ENCODE data around the gene OSBPL3.

The OSBPL3 gene

GRCh38 chr7:24980534-24981170, 674 bp upstream of the OSBPL3 start:
- no peak for DNase-seq (ENCODE audit: low read depth, low spot score)

- no peak for DNase-seq (ENCODE audit: low read depth, low spot score)
Measured at GRCh38 chr7:24979470-24979862, 512 bp downstream of the OSBPL3 start.

GRCh38 chr7:24978843-24979469, 1.0 kb downstream of the OSBPL3 start:
- no peak for DNase-seq (ENCODE audit: low read depth, low spot score)

GRCh38 chr7:24975644-24976260, 4.2 kb downstream of the OSBPL3 start:
- no peak for DNase-seq (ENCODE audit: low read depth, low spot score)

- DNase-seq (ENCODE audit: low read depth, low spot score) = no peak
Measured at GRCh38 chr7:24975172-24975571, 4.8 kb downstream of the OSBPL3 start.

GRCh38 chr7:24974026-24974832, 5.7 kb downstream of the OSBPL3 start:
- no peak for DNase-seq (ENCODE audit: low read depth, low spot score)

GRCh38 chr7:24972991-24973390, 7.0 kb downstream of the OSBPL3 start:
- DNase-seq (ENCODE audit: low read depth, low spot score) = no peak

GRCh38 chr7:24972166-24972477, 7.9 kb downstream of the OSBPL3 start:
- DNase-seq (ENCODE audit: low read depth, low spot score) = no peak

GRCh38 chr7:24971333-24972165, 8.4 kb downstream of the OSBPL3 start:
- DNase-seq (ENCODE audit: low read depth, low spot score) = peak; percentile 58

GRCh38 chr7:24970676-24971075, 9.3 kb downstream of the OSBPL3 start:
- DNase-seq (ENCODE audit: low read depth, low spot score) = no peak

GRCh38 chr7:24968165-24968564, 11.8 kb downstream of the OSBPL3 start:
- DNase-seq (ENCODE audit: low read depth, low spot score) = no peak

GRCh38 chr7:24967696-24968095, 12.3 kb downstream of the OSBPL3 start:
- DNase-seq (ENCODE audit: low read depth, low spot score) = no peak

GRCh38 chr7:24966802-24967201, 13.2 kb downstream of the OSBPL3 start:
- no peak for DNase-seq (ENCODE audit: low read depth, low spot score)

- DNase-seq (ENCODE audit: low read depth, low spot score) = no peak
Measured at GRCh38 chr7:24965831-24966708, 13.9 kb downstream of the OSBPL3 start.

GRCh38 chr7:24964191-24964590, 15.8 kb downstream of the OSBPL3 start:
- no peak for DNase-seq (ENCODE audit: low read depth, low spot score)

- DNase-seq (ENCODE audit: low read depth, low spot score) = no peak
Measured at GRCh38 chr7:24963218-24963617, 16.8 kb downstream of the OSBPL3 start.

GRCh38 chr7:24962418-24962962, 17.5 kb downstream of the OSBPL3 start:
- DNase-seq (ENCODE audit: low read depth, low spot score) = no peak

GRCh38 chr7:24959735-24960485, 20.1 kb downstream of the OSBPL3 start:
- DNase-seq (ENCODE audit: low read depth, low spot score) = no peak

- DNase-seq (ENCODE audit: low read depth, low spot score) = no peak
Measured at GRCh38 chr7:24958399-24958798, 21.6 kb downstream of the OSBPL3 start.

GRCh38 chr7:24956021-24956420, 24.0 kb downstream of the OSBPL3 start:
- no peak for DNase-seq (ENCODE audit: low read depth, low spot score)
